Measurements from ENCODE around the gene ZBTB46.
"Not testable (repeated sequence)": the region's sequence is repeated elsewhere in the genome, so short reads cannot be mapped to it uniquely, and the experiment has no call there.

ZBTB46 gene

GRCh38 chr20:63785691-63786131, 45.4 kb downstream of the ZBTB46 start:
- DNase-seq: no peak

GRCh38 chr20:63783970-63784369, 47.1 kb downstream of the ZBTB46 start:
- DNase-seq: no peak

GRCh38 chr20:63782521-63782971, 48.5 kb downstream of the ZBTB46 start:
- no peak for DNase-seq

GRCh38 chr20:63782051-63782471, 49.0 kb downstream of the ZBTB46 start:
- no peak for DNase-seq

- DNase-seq: no peak
These were observed 49.9 kb downstream of the ZBTB46 start for GRCh38 chr20:63781181-63781580.

GRCh38 chr20:63778857-63779256, 52.2 kb downstream of the ZBTB46 start:
- no peak for DNase-seq

- DNase-seq: no peak
These were observed 52.9 kb downstream of the ZBTB46 start for GRCh38 chr20:63778034-63778752.

GRCh38 chr20:63777614-63778013, 53.5 kb downstream of the ZBTB46 start:
- DNase-seq: no peak

- not testable (repeated sequence) for DNase-seq
These were observed 54.2 kb downstream of the ZBTB46 start for GRCh38 chr20:63776875-63777274.

GRCh38 chr20:63775096-63775978, 55.7 kb downstream of the ZBTB46 start:
- no peak for DNase-seq

- no peak for DNase-seq
These were observed 56.8 kb downstream of the ZBTB46 start for GRCh38 chr20:63774306-63774705.

- no peak for DNase-seq
These were observed 57.4 kb downstream of the ZBTB46 start for GRCh38 chr20:63773571-63774241.

- DNase-seq: no peak
These were observed 58.1 kb downstream of the ZBTB46 start for GRCh38 chr20:63772781-63773518.

GRCh38 chr20:63771046-63771707, 59.9 kb downstream of the ZBTB46 start:
- no peak for DNase-seq

- no peak for DNase-seq
These were observed 61.1 kb downstream of the ZBTB46 start for GRCh38 chr20:63769891-63770474.

GRCh38 chr20:63768591-63769515, 62.2 kb downstream of the ZBTB46 start:
- DNase-seq: no peak

- DNase-seq: no peak
These were observed 63.2 kb downstream of the ZBTB46 start for GRCh38 chr20:63767886-63768285.

- DNase-seq: no peak
These were observed 63.6 kb downstream of the ZBTB46 start for GRCh38 chr20:63767456-63767855.

- no peak for DNase-seq
These were observed 64.2 kb downstream of the ZBTB46 start for GRCh38 chr20:63766695-63767426.

- DNase-seq: no peak
These were observed 65.2 kb downstream of the ZBTB46 start for GRCh38 chr20:63765902-63766301.
